Activated T-cell treated with anti-CD3 and anti-CD28 coated beads for 24 hours (primary cell): ENCODE results near the gene PTPRT.

Experiments used
- DNase-seq: peaks from one replicate; pipeline ENCODE4 v3.0.0-alpha.2; 2020; ENCODE audit warnings: low read depth

PTPRT gene

DNA sequence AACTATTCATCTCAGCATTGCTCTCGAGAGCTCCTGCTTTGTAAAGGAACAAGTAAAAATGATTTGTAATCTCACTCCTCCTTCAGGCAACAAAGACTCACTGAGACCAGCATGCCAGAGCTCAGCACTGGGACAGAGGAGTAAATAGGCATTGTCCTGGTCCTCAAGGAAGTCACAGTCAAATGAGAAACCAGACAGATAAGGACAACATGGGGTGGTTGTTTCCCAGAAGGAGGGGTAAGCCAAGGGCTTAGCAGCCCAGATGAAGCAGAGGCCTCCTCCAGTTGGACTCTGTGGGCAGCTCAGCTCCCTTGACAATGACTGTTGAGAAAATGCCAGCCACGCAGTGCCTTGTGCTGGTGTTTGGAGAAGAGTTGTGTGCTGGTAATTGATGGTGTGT is 1145.8 kb downstream of the PTPRT start:
- no peak for DNase-seq

DNA sequence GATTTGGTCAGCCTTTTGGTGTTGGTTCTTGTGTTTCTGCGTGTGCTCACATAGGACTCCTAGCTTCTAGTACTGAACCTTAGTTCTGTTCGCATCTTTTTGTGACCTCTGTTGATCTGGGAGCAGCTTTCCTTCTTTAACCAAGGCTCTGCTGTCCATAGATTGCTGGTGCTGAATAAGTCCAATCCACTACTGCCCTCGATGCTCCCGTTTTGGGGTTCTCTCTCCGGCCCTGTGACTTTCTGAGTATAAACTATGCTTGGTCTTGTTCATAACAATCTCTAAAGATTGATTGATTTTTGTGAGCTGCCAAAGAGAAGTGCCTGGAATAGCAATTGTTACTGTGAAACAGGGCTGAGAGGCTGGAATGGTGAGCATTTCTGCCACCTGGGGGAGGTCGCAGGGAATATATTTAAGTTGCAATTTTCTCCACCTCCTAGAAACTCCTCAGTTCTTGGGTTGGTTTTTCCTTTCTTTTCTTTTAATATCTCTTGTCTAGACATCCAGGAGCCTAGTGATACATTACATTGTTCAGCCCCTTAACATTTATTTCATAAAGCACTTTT is 1148.6 kb downstream of the PTPRT start:
- DNase-seq, result no peak

DNA sequence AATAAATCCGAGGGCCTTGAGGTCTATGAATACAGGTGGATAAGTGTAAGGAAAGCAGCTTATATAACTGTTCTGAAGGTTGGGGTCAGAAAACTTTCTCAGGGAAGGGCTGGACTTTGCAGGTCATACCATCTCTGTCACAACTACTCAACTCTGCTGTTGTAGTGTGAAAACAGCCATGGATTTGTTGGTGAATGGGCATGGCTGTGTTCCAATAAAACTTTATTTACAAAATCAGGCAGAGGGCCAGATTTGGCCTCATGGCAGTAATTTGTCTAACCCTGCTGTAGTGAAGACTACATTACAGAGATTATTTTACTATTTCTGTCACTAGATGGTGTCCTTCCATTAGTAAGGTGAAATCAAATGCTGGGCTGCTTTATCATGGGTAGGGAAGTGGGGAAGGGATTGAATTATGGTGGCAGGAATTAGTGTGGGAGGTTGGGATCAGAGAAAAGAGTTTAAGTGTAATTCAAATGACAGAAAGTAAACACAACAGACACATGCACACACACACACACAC is 1161.9 kb downstream of the PTPRT start:
- DNase-seq, result no peak

DNA sequence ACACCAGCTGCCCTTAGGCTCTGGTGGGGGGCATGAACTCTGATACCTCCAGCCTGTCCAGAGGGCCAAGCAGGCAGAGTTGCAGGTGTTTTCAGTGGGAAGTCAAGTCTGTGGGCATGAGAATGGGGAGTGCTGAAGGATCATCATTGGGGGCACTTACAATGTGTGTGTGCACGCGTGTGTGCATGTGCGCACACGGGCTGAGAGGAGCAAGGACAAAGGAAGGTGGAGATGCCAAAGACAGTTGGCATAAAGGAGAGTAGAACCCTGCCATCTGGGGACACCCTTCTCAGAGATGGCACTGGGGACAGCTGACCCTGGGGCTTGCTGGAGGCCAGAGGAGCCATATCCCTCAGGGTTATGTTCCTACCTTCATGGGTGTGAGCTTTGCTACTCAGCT is 1163.1 kb downstream of the PTPRT start:
- no peak for DNase-seq

DNA sequence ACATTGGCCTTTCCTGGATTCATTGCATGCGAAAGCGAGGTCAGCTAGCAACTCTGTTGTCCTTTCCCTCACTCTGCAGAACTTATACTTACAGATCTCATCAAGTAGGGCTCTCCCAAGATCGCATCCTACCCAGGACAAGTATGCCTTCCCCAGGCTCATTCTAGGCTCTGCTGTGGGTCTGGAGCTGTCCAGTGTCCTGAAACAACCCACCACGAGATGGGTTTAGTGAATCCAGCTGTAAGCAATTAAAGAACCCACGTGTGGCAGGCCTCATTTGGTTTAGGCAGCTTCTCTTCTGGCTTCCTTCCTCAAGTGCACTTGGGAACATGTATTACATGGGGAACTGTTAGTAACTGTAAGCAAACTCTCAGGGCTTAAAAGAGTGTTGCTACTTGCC is 1165.1 kb downstream of the PTPRT start:
- no peak for DNase-seq
